Lung microvascular endothelial cell (primary cell): Measurements from ENCODE around the gene SRRM2. TPM values are rescaled to one million over a fixed set of nuclear protein-coding genes. Genes with fewer than 3 reads are reported as not detected.

Experiments used
- DNase-seq, 2 donors: peaks; one replicate each; pipeline versions ENCODE4 v3.0.0 to v3.0.0-alpha.2; 2010; ENCODE audit warnings: low read depth in 2 of 2
- total RNA-seq: library from RNA; depleted of rRNA; stranded (reverse); fragments of >200 nt; gene quantifications from 2 replicates; pipeline ENCODE4 v1.2.1, GENCODE V29; 2014

SRRM2 gene
- total RNA-seq = 24.0 and 45.2 TPM in 2 replicates

GRCh38 chr16:2752035-2752849 is at the start of gene SRRM2:
SRRM2 (plus strand) TSS chr16:2752638; CDS start chr16:2756365, 3,727 bp downstream.
- peak; percentile 97 to 98 for DNase-seq

DNA sequence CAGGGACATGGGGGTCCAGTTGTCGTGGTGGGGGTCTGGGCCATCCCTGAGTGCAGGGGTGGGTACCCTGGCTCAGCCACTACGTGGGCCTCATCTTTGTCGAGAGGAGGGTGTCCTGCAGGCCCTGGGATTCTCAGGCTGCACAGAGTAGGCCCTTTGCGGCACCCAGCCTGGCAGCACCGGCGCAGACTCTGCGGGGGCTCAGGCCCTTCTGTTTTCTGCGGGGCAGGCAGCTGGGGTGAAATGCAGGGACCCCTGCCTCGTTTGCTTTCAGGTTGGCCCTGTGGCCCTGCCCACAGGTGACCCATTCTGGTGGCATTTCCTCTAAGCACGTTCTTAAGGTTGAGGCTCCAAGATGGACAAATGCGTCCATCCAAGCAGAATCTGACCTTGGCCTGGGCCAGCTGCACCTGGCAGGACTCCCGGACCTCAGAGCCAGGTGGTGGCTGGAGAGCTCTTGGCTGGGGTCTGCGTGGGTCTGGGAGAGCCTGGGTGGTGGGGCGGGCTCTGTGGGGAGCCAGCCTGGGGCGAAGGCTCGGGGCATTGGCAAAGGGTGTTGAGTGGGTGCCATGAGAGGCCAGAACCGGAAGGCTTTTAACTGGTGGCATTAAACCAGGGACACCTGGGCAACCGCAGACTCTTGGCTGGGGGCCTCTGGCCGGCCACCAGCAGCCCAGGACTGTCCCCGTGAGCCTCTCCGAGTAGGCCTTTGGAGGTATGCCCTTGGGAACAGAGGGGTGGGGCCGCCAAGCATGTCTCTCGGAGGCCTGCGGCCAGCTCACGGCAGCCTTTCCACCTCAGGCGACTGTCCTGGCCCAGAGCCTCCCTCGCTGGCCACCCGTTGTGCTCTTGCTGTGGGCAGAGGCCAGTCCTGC is 49.3 kb upstream of the SRRM2 start:
- DNase-seq = no peak

DNA sequence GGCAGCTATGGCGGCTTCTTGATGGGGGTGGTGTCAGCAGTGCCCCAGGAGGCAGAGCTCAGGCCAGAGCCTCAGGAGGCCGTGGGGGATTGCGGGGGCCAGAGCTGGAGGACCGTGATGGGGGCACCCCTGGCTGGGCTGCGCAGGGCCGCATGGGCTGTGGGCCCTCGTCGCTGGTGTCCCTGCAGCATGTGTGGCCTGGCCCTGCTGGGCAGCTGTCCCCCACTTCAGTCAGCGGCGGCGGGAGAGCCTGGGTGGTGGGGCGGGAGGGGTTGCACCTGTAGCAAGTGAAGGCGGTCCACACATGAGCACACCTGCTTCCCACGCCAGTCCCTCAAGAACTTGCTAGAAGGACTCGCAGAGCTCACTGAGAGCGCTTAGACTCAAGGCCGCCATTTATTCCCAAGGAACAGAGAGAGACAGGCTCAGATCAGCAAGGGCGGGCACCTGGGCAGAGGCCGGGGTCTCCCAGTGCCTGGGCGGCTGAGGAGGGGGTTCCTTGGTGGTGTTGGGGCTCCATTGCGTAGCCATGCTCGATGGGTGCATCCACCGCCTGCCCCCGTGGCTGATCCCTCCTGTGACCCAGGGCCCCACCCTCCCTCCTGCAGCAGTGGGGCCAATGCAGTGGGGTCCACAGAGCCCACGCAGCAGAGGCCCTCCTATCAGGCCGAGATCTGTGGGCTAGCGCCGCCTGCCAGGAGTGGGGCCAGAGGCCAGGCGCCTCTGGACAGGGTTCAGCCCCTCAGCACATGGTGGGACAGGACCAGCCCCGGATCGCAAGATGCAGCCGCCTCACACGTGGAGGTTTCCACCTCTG is 48.1 kb upstream of the SRRM2 start:
- no peak for DNase-seq

- no peak for DNase-seq
These were observed 47.5 kb upstream of the SRRM2 start for GRCh38 chr16:2704983-2705275.

- DNase-seq = no peak
These were observed 47.1 kb upstream of the SRRM2 start for GRCh38 chr16:2705351-2705750.

GRCh38 chr16:2706085-2706484 is 46.4 kb upstream of the SRRM2 start:
- no peak for DNase-seq

DNA sequence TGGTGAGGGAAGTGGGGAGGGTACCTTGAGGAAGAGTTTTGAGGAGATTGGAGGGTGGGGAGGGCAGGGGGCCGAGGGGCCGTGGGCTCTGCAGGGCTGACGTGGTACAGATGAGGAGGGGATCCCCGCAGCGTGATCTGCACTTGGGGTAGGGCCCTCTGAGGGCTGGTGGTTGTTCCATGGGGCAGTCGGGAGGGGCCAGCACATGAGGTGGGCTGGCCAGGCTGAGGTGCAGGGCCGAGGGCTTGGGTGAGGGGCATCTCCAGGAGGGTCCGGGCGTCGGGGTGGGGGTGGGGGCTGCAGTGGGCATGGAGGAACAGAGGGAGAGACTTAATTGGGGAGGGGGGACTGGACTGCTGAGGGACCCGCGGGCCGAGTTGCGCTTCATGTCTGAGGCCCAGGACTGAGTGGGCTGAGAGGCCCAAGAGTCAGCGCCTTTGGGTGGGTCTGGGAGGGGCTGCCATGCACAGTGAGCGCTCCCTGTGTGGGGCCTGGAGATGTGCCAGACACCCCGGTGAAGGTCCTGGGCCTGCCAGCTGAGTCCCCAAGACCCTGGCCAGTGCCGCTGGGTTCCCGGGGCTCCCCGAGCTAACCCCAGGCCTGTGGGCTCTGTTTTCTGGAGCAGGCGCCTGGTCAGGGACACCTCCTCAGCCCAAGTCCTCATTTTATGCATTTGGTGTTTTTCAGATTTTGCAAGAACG is 45.7 kb upstream of the SRRM2 start:
- DNase-seq = no peak

DNA sequence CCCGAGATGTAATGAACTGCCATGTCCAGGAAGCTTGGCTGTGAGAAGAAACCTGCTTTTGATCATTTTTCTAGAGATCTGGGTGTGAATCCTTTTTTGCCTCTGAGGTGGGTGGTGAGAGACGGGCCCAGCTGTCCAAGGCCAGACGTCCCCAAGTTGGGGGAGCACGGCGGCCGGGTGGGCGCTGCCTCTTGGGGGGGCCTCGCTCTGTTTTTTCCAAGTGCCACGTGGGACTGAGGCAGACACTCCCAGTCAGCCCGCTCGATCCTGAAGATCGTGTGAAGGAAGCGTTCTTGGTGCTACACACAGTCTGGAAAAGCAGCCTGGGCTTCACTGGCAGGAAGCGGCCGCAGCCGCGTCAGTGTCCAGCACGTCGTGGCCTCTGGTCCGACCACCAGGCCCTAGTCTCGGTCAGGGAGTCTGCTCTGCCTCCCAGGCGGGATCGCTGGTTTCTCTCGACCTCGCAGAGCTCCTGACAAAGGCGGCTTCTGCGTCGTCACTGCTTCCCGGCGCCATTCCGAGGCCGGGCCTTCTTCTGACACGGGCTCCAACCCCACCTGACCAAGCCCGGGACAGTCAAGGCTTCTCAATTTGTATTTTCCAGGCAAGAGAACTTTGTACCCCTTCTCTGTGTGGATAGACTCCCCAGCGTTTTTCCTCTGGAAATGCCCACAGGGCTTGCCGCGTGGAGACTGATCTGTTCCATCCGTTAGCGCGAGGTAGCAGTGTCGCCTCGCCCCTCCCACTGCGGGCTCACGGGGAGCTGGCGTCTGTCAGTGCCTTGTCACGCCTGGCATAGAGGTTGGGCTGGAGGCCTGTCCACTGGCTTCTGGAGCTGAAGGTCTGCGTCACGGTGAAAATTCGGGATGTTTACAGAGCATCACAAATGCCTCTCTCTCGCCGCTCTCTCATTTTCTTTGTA is 44.8 kb upstream of the SRRM2 start:
- DNase-seq = no peak

GRCh38 chr16:2708290-2708639 is 44.2 kb upstream of the SRRM2 start:
- DNase-seq = no peak

- DNase-seq = no peak
These were observed 43.4 kb upstream of the SRRM2 start for GRCh38 chr16:2708955-2709587.

DNA sequence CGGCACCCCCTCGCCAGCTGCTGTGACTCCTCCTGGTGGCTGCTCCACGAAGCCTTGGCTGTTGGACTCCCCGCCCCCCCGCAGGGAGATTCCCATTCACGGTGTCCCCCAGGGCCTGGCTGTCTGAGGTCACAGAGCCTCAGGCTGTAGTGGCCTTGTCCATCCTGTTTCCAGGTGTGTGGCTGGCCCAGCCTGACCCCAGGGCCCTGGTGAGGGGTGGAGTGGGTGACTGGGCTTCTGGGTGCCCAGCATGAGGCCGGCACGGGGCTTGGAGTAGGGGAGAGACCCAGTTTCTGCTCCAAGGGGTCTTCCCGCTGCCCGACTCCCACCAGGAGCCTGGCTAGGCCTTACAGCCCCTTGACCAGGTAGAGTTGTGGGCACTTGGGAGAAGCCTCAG is 42.9 kb upstream of the SRRM2 start:
- no peak for DNase-seq

GRCh38 chr16:2710021-2710710 is 42.3 kb upstream of the SRRM2 start:
- DNase-seq = no peak

- DNase-seq = no peak
These were observed 41.7 kb upstream of the SRRM2 start for GRCh38 chr16:2710711-2711231.

DNA sequence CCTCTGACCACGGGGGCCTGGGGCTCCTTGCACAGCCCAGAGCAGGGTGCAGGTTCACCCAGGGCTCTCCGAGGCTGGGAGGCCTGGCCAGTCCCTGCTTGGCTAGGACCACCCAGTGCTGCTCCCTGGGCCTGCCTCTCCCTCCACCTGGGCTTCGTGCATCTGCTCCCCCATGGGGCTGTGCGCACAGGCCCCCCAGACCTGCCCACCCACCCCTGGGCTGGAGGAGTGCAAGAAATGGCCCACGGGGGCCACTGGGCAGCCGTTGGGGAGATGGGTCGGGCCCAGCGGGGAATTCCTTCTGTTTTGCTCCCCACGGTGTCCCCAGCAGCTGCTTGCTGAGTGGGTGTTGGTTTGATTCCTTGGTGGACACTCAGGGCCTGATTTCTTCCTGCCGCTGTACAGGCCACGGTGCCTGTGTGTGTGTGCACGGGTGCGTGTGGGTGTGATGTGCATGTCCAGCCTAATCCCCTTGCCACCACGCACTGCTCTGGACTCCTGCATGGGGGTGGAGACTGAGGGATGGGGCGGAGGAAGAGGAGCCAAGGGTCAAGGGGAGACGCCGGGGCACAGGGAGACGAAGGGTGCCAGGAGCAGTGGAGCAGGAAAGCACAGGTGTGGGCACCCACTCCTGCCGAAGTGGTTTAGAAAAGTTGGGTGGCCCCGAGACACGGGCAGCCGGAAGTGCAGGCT is 40.9 kb upstream of the SRRM2 start:
- DNase-seq = no peak

DNA sequence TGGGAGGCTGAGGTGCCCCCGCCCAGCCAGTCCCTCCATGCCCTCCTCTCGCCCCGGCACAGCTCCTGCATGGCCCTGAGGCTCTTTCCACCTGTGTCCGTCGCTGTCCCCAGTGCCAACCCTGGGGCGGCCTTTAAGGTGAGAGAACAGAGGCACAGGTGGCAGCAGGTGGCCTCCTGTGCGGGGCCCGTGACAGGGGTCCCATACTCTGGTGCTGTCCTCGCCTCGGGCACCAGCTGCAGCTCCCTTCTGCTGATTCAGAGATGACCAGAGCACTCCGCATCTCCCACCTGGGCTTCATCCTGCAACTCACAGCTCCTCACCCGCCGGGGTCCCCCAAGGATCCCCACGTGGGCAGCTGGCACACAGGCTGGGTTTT is 40.4 kb upstream of the SRRM2 start:
- DNase-seq = no peak

GRCh38 chr16:2712546-2712945 is 39.9 kb upstream of the SRRM2 start:
- DNase-seq = no peak

DNA sequence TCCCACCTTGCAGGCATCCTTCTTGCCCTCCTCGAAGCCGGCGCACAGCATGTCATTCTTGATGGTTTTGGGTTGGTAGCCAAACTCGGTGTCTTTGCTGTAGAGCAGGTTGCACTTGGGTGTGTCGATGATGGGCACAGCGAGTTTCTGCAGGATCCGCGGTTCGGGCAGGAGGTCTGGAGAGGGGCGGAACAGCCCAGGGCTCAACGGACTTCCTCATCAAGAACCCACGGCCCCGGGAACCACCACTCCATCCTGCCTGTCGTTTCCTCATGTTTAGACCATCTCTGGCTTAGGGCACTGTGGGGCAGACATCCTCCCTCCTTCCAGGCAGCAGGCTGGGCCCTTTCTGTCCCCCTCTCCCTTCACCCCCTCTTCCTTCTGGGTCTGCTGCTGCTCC is 38.9 kb upstream of the SRRM2 start:
- no peak for DNase-seq

DNA sequence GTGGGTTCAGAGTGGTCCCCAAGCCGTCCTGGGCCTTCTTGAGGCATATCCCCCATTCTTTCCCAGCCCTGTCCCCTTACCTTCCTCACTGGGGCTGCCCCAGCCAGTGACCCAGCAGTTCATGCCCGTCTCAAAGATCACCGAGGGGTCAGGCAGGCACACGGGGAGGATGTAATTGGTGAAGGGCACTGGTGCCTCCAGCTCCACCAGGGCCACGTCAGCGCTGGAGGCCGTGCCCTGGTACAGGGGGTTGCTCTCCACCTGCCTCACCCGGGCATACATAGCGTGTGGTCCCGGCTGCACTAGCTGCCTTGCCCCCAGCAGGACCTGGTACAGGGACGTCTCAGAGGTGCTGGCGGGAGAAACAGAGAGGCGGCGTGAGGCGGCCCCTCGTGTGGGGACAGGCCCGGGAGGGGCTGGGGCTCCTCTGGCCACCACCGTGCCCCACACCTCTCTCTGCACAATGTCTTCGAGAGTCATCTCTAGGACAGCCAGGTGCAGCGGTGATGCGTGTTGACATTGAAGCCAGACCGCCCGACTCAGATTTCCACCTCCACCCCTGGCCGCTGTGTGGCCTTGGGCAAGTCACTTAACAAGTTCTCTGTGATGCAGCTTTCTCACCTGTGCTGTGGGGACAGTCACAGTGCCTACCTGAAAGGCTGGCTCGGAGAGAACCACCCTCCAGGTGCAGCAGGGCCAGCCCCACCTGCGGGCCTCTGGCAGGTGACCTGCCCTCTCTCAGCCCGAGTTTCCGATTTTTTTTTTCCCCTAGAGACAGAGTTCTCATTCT is 38.3 kb upstream of the SRRM2 start:
- no peak for DNase-seq
